ENCODE measurements around the gene INPP5A.
"Not testable (repeated sequence)": the region's sequence is repeated elsewhere in the genome, so short reads cannot be mapped to it uniquely, and the experiment has no call there.

INPP5A gene

DNA sequence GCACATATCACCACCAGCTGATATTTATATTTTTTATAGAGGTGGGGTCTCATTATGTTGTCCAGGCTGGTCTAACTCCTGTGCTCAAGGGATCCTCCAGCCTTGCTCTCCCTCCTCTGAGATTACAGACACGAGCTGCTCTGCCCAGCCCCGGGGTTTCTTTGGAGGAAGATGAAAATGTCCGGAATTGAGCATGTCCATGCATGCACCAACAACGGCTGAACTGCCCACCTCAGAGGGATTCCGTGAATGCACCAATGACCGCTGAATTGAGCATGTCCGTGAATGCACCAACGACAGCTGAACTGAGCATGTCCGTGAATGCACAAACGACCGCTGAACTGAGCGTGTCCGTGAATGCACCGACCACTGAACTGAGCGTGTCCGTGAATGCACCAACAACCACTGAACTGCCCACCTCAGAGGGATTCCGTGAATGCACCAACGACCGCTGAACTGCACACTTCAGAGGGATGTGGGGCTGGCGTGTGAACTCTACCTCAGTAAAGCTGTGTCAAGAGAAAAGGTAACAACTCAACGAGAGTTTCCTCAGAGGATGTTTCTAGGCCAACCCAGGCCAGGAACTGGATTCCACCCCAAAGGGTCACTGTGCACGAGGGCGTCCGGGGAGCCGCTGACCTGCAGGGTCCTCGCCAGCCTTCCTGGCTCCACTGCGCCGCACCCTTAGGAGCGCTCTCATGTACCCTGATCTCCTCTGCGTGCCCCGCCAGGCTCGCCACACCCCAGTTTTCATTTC is 34.9 kb upstream of the INPP5A start:
- Histone ChIP-seq H3K4me3 (ENCODE audit: low read depth, low read length) (no peak overlapping the region), H3K36me3 (replicated peaks) (no peaks in the 10 kb centered on the region), H3K27me3 (replicated peaks) (no peaks in the 10 kb centered on the region), H3K27ac (no peak overlapping the region)
- in situ Hi-C loops (cut with HindIII; ENCODE audit: low pct_ligation_motif_present, low sequenced_read_pairs) = no loop called here
- no peak for DNase-seq
- TF ChIP-seq, protein P1, sequence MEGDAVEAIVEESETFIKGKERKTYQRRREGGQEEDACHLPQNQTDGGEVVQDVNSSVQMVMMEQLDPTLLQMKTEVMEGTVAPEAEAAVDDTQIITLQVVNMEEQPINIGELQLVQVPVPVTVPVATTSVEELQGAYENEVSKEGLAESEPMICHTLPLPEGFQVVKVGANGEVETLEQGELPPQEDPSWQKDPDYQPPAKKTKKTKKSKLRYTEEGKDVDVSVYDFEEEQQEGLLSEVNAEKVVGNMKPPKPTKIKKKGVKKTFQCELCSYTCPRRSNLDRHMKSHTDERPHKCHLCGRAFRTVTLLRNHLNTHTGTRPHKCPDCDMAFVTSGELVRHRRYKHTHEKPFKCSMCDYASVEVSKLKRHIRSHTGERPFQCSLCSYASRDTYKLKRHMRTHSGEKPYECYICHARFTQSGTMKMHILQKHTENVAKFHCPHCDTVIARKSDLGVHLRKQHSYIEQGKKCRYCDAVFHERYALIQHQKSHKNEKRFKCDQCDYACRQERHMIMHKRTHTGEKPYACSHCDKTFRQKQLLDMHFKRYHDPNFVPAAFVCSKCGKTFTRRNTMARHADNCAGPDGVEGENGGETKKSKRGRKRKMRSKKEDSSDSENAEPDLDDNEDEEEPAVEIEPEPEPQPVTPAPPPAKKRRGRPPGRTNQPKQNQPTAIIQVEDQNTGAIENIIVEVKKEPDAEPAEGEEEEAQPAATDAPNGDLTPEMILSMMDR (IDR thresholded peaks at IDR 0.05; ENCODE audit: low read depth, low read length, missing control alignments) = no peak

DNA sequence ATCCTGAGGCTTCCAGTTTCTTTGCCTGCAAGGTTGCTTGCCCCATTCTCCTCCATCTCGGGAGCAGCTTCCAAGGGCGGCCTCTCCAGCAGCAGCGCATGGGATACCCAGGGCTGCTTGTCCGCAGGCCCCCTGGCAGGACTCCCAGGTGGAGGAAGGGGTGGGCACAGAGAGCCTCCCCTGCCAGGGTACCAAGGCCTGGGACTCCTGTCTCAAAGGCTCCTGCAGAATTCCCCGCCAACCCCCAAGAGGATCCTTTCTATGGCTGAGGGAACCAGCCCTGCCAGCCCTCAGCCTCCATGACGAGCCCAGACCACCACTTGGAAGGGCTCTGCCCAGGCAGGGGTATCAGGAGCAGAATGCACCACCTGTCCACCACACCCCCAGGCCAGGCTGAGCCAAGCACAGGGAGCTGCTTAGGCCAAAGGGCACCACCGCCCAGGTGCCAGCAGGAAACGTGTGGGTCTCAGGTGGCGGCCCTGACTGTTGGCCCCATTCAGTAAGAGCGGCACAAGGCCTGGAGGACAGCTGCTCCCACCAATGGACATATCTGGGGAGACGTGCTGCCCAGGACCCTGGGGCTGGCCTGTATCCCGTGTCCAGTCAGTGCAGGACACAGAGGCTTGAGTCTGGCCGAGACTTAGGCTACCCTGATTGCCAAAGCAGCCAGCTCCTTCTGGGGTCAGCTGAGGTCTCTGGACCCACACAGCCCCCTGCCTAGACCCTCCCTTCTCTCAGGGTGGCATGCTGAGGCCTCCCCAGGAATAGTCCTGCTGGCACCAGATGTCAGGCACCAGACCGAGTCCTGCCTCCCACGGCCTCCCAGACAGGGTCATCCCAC is 33.8 kb upstream of the INPP5A start:
- H3K36me3 ChIP-seq (replicated peaks) = no peaks in the 10 kb centered on the region
- no peak for DNase-seq
- H3K27me3 ChIP-seq (replicated peaks) = no peaks in the 10 kb centered on the region
- H3K27ac ChIP-seq = no peak overlapping the region
- in situ Hi-C loops (cut with HindIII; ENCODE audit: low pct_ligation_motif_present, low sequenced_read_pairs) = no loop called here
- H3K4me3 ChIP-seq (ENCODE audit: low read depth, low read length) = no peak overlapping the region
- TF ChIP-seq, protein P1 (IDR thresholded peaks at IDR 0.05; ENCODE audit: low read depth, low read length, missing control alignments) = no peak

DNA sequence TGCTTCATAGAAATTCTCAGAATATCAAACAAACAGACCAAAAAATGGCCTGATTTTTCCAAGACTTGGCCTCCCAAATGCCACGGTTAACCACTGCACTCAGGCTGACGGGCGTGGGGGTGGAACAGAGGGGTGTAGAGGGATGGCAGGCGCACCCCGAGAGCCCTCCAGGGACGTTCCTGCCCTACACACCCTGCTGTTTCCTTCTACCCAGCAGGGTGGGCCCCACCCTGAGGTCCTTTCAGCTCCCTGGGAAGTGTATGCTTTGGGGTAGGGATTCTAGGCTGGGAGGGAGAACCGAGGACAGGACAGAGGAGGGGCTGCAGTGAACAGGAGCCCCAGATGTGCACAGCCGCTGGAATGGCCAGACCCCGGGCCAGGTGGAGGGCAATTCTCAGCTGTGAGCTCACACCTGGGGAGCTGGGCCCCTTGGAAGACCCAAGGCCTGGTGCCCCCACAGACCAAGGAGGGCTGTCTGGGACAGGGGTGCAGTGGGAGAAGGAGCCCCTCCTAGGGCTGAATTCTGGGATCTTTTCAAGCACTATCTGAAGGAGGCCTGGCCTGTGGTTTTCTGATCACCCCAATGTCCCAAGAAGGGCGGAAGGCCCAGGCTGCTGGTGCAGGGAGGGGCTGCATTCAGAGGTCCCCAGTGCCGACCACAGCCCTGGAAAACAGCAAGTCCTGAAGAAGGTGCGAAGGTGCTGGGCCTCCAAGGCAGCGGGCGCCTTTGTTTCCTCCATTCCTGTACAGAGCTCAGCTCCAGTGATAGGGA is 32.9 kb upstream of the INPP5A start:
- Histone ChIP-seq H3K4me3 (ENCODE audit: low read depth, low read length) (no peak overlapping the region), H3K36me3 (replicated peaks) (no peaks in the 10 kb centered on the region), H3K27ac (no peak overlapping the region), H3K27me3 (replicated peaks) (no peaks in the 10 kb centered on the region)
- no peak for DNase-seq
- in situ Hi-C loops (cut with HindIII; ENCODE audit: low pct_ligation_motif_present, low sequenced_read_pairs) = no loop called here
- TF ChIP-seq, protein P1 (IDR thresholded peaks at IDR 0.05; ENCODE audit: low read depth, low read length, missing control alignments) = no peak

DNA sequence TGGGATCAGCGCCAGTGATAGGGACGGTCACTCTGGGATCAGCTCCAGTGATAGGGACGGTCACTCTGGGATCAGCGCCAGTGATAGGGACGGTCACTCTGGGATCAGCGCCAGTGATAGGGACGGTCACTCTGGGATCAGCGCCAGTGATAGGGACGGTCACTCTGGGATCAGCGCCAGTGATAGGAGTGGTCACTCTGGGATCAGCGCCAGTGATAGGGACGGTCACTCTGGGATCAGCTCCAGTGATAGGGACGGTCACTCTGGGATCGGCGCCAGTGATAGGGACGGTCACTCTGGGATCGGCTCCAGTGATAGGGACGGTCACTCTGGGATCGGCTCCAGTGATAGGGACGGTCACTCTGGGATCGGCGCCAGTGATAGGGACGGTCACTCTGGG is 32.0 kb upstream of the INPP5A start:
- H3K36me3 ChIP-seq (replicated peaks); DNase-seq; H3K4me3 ChIP-seq (ENCODE audit: low read depth, low read length); in situ Hi-C loops (cut with HindIII; ENCODE audit: low pct_ligation_motif_present, low sequenced_read_pairs); H3K27ac ChIP-seq; H3K27me3 ChIP-seq (replicated peaks): not testable (repeated sequence)

DNA sequence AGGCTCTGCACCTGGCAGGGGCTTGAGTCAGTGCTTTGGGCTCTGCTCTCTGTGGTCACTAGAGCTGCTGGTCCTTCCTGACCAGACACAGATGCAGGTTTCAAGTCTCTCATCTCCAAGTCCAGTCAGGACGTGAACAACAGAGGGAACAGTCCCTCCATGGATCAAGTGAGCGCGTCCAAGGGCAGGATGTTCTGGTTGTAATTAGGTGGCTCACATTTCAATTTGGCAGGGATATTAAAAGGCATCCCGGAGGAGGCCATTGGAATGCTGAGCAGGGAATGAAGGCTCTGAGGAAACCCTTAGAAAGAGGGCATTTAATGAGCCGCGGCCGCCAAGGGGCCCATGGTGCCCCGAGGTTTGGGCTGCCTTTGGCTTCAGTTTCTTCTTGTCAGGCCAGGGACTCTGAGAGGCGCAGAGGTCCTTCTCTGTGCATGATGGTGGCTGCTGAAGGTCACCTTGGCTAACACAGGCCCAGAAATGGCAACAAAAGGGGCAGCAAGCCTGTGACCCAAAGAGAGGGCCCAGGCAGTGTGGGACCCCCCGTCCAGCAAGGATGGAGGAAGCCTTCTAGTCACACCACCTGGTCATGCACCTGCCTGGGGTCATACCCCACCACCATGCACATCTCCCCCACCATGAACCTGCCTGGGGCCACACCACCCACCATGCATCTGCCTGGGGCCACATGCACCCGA is 30.7 kb upstream of the INPP5A start:
- TF ChIP-seq, protein P1 (IDR thresholded peaks at IDR 0.05; ENCODE audit: low read depth, low read length, missing control alignments) = no peak
- H3K27me3 ChIP-seq (replicated peaks) = no peaks in the 10 kb centered on the region
- no peak overlapping the region for H3K4me3 ChIP-seq (ENCODE audit: low read depth, low read length)
- no peak for DNase-seq
- in situ Hi-C loops (cut with HindIII; ENCODE audit: low pct_ligation_motif_present, low sequenced_read_pairs) = no loop called here
- no peak overlapping the region for H3K27ac ChIP-seq
- no peaks in the 10 kb centered on the region for H3K36me3 ChIP-seq (replicated peaks)
